Measurements from ENCODE around the gene FETUB. TPM values are rescaled to one million over a fixed set of nuclear protein-coding genes. Genes with fewer than 3 reads are reported as not detected.

The FETUB gene
- polyA plus RNA-seq, 3 donors: not detected

- H3K27ac Mint-ChIP-seq: no peak overlapping the region
- no peaks in the 10 kb centered on the region for H3K4me1 Mint-ChIP-seq
- H3K9me3 ChIP-seq (replicated peaks in 1 of 2; ENCODE audit: control insufficient read depth in 1 of 2, insufficient read depth in 1 of 2, low read length in 2 of 2): no peaks in the 10 kb centered on the region
- no peaks in the 10 kb centered on the region for H3K79me2 ChIP-seq (ENCODE audit: insufficient read depth, low read length)
- H3K9ac ChIP-seq (ENCODE audit: insufficient read depth, low read length, poor library complexity, severe bottlenecking): no peak overlapping the region
- H2AFZ ChIP-seq (ENCODE audit: insufficient read depth, low read depth, low read length, poor library complexity, severe bottlenecking): no peak overlapping the region
- no peak for TF ChIP-seq CTCF (IDR thresholded peaks at IDR 0.05)
- H3K4me3 ChIP-seq (replicated peaks in 1 of 3; ENCODE audit: low read depth in 2 of 3, low read length in 3 of 3): no peak overlapping the region
- no peak overlapping the region for H3K4me2 ChIP-seq (replicated peaks; ENCODE audit: extremely low read depth, low read length, poor library complexity, severe bottlenecking)
- peaks cover 0 to 6% (median 0%) of the 10 kb centered on the region in 7 donors for H3K9me3 Mint-ChIP-seq
- H3K27ac ChIP-seq (ENCODE audit: low read depth in 1 of 2, low read length in 2 of 2): no peak overlapping the region
- intact Hi-C loops (cut with micrococcal nuclease): no loop called here
- H3K27me3 ChIP-seq (ENCODE audit: control insufficient read depth in 2 of 2, insufficient read depth in 2 of 2, low read length in 2 of 2): no peaks in the 10 kb centered on the region
- no peak overlapping the region for H3K4me3 Mint-ChIP-seq
- no peaks in the 10 kb centered on the region for H3K36me3 ChIP-seq (replicated peaks in 1 of 2; ENCODE audit: control insufficient read depth in 1 of 2, insufficient read depth in 2 of 2, low read length in 2 of 2)
- no peaks in the 10 kb centered on the region for H3K36me3 Mint-ChIP-seq
- H3K4me1 ChIP-seq (ENCODE audit: control insufficient read depth in 1 of 2, insufficient read depth in 2 of 2, low read length in 2 of 2): no peaks in the 10 kb centered on the region
- WGBS (ENCODE audit: insufficient coverage): no CpG with 5 or more reads among the region's 3 CpGs
- H3K27me3 Mint-ChIP-seq (ENCODE audit: low read depth in 3 of 3): peaks cover 4 to 12% (median 7%) of the 10 kb centered on the region in 3 donors
- no peak for DNase-seq
- no peaks in the 10 kb centered on the region for H4K20me1 ChIP-seq (ENCODE audit: insufficient read depth, low read length)
Observed at GRCh38 chr3:186635532-186635931, 4.7 kb upstream of the FETUB start.

- H3K27me3 Mint-ChIP-seq (ENCODE audit: low read depth in 3 of 3): peaks cover 2 to 8% (median 7%) of the 10 kb centered on the region in 3 donors
- H3K27ac Mint-ChIP-seq: no peak overlapping the region
Observed at GRCh38 chr3:186636536-186636935, 3.7 kb upstream of the FETUB start.

More at GRCh38 chr3:186636536-186636935, 3.7 kb upstream of the FETUB start:
- Histone ChIP-seq H3K4me1 (ENCODE audit: control insufficient read depth in 1 of 2, insufficient read depth in 2 of 2, low read length in 2 of 2) (no peaks in the 10 kb centered on the region), H3K4me2 (replicated peaks; ENCODE audit: extremely low read depth, low read length, poor library complexity, severe bottlenecking) (no peak overlapping the region), H3K27ac (ENCODE audit: low read depth in 1 of 2, low read length in 2 of 2) (no peak overlapping the region), H2AFZ (ENCODE audit: insufficient read depth, low read depth, low read length, poor library complexity, severe bottlenecking) (no peak overlapping the region), H3K27me3 (ENCODE audit: control insufficient read depth in 2 of 2, insufficient read depth in 2 of 2, low read length in 2 of 2) (no peaks in the 10 kb centered on the region), H4K20me1 (ENCODE audit: insufficient read depth, low read length) (no peaks in the 10 kb centered on the region), H3K79me2 (ENCODE audit: insufficient read depth, low read length) (no peaks in the 10 kb centered on the region), H3K9me3 (replicated peaks in 1 of 2; ENCODE audit: control insufficient read depth in 1 of 2, insufficient read depth in 1 of 2, low read length in 2 of 2) (no peaks in the 10 kb centered on the region), H3K36me3 (replicated peaks in 1 of 2; ENCODE audit: control insufficient read depth in 1 of 2, insufficient read depth in 2 of 2, low read length in 2 of 2) (no peaks in the 10 kb centered on the region), H3K4me3 (replicated peaks in 1 of 3; ENCODE audit: low read depth in 2 of 3, low read length in 3 of 3) (no peak overlapping the region), H3K9ac (ENCODE audit: insufficient read depth, low read length, poor library complexity, severe bottlenecking) (no peak overlapping the region)
- no peaks in the 10 kb centered on the region for H3K36me3 Mint-ChIP-seq
- peaks cover 0 to 6% (median 2%) of the 10 kb centered on the region in 7 donors for H3K9me3 Mint-ChIP-seq
- intact Hi-C loops (cut with micrococcal nuclease): no loop called here
- WGBS (ENCODE audit: insufficient coverage): 86% methylated on average over 6 of the region's 7 CpGs
- TF ChIP-seq CTCF (IDR thresholded peaks at IDR 0.05): no peak
- DNase-seq: no peak
- H3K4me3 Mint-ChIP-seq: no peak overlapping the region
- no peaks in the 10 kb centered on the region for H3K4me1 Mint-ChIP-seq

Measured in CD14-positive monocyte (primary cell).